GM19395 (cell line): Measurements from ENCODE around the gene GALC.
A peak's percentile ranks its signal among the peaks of the same experiment; 100 is the strongest.
"Not testable (repeated sequence)": the region's sequence is repeated elsewhere in the genome, so short reads cannot be mapped to it uniquely, and the experiment has no call there.

ENCODE experiments used
- ATAC-seq: cut with Tn5 transposase; IDR thresholded peaks from one replicate; pipeline ENCODE4 v1.9.1; 2021; ENCODE audit warnings: mild to moderate bottlenecking, moderate library complexity; ENCODE audit not compliant: unreplicated experiment

Gene GALC

DNA sequence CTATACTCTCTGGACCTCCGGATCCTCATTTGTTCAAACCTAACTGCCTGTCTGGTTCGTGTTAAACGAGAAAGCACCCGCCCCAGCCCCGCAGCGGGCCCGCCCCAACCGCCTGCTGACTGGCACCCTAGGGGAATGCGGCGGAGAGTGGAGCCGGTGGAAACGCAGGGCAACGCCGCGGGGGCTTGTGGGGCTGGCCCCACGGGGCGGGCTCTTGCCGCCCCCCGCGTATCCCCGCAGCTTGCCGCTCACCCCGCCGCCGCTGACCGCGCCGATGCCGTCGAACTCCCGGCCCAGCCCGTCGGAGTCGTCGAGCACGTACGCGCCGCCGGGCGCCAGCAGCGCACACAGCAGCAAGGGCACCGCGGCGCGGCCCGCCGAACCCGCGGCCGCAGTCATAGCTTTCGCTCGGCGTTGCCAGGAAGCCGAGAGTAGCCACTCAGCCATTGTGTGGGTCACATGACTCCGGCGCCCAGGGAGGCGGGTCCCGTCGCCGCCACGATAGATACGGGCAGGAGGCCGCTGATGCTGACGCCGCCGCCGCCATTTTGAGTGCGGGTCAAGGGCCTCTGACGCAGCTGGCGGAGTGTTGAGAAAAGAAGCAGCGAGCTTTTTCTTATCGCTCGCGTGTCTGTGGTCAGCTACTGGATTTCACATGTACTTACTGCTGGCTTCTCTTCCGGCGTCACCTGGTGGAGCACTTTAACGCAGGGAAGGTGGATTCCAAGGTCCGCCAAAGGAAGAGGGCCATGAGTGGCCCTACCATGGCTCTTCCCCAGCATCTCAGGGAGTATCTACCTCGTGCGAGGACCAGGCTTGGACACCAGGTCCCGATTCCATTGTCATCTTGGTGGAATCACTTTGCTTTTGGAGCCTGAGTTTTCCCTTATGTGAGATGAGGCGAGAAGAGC is at the start of gene GALC:
TSS of gene GALC (minus strand) at position 465 of the 911 bp plus-strand sequence. CDS start at position 447, 18 bp downstream.
- ATAC-seq, result peak; percentile 90

DNA sequence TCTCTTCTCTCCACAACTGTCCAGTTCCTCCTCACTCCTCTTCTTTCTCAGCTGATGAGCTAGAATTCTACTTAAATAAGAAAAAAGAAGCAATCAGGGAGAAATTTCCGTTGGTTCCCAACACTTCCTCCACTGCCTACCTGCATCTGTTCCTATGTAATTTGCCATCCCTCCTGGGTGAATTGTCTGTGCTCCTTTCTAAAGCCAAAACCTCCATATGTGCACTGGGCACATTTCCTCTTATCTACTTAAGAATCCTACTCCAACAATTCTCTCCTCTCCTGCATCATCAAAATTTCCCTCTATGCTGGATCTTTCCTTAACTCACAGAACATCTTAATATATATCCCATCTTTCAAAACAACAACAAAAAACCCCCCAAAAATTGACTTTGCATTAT is 47.2 kb upstream of the GALC start:
- ATAC-seq, result no peak

DNA sequence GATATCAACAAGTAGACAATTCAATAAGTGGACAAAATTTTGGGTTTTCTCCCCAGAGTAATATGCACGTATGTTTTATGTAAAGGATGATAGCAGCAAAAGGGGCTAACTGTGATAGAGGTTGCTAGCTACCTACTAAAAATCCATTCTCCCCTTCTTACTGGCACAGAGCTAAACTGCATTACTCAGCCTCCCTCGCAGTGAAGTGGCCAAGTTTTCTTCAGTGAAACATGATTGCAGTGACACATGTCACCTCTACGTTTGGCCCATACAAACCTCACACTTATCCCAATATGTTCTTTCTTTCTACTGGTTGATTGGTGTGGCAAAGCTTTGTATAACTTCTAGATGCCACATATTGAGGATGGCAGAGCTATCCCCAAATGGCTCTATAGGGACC is 46.2 kb upstream of the GALC start:
- ATAC-seq, result no peak

DNA sequence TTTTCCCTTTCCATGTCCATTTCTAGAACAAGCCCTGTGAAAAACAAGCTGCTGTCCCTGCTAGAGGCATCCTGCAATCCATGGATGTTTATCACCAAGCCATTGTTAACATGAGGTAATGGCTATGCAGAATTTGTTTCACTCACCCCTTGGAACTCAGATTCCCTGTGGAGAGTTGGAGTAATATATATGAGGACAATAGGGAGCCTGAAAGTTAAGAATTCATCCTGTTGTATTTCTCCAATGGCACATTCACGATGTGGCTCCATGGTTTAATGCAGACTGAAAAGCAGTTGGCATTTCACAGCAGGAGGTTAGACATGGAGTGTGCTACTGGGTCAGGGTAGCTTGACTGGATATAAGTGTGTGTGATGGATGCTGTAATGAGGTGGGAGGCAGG is 44.3 kb upstream of the GALC start:
- no peak for ATAC-seq

DNA sequence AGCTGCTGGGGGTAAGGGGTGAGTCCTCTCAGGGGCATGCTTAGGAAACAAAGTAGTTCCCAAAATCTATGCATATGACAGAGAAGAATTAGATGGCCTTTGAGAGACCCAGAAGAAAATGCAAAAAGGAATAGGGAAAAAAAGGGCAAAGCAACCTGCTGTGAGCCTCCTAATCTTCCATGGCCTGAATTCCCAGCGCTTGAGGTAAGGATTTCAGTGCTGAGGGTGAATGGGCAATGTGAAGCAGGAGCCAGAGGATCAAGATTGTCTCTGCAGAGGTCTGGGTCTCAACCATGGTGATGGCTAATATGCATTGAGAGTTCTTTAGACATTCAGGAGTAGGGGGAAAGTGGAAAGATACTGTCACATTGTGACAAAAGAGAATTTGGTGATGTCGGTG is 43.4 kb upstream of the GALC start:
- ATAC-seq, result no peak

DNA sequence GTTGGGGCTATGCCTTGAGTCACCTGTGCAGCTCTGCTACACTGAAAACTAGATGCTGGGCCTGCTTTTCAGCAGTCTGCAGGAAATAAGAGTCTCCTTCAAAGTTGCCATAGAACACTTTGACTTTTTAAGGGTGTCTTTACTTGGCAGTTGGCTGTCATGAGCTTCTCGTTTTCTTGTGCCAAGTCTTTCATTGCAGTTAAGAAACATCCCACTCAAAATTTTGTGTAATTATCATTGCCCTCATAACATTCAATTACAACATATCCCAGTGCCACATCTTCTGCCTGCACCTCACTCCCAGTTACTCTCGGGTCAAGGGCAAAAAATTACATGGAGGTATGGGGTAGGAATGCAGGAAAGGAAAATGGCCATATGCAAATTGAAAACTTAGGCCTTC is 41.1 kb upstream of the GALC start:
- no peak for ATAC-seq

DNA sequence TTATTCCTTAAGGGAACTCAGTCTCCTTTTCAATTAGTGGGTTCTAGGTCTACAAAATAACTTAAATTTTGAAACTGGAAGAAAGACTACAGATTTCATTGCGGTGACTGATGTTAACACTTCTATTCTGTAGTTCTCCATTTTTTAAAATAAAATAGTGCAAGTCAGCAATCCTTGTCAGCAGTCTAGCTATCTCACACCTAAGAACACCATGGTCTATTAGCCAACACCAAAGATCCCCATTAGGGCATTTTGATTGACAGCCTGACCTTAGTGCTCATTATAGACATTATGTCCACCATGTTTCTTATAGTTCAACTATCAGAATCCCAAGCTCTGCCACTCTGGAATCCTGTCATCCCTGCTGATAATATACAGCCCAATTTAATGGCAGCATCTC is 39.4 kb upstream of the GALC start:
- no peak for ATAC-seq

DNA sequence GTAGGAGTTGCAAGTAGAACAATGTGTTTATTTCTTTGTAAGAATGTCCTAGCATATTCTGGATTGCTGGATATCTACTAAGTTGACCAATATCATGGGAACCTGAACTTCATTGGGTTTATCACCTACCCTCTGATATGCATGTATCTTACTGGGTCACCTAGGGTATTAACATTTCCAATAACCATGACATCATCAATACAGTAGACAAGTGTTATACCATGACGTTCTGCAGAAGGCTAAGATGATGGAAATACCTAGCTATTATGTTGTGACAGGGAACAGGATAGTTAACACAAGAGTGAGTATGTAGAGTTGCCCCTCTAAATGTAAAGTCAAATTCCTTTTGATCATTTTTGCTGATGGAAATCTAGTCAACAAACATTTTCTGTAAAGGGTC is 37.9 kb upstream of the GALC start:
- ATAC-seq, result no peak

DNA sequence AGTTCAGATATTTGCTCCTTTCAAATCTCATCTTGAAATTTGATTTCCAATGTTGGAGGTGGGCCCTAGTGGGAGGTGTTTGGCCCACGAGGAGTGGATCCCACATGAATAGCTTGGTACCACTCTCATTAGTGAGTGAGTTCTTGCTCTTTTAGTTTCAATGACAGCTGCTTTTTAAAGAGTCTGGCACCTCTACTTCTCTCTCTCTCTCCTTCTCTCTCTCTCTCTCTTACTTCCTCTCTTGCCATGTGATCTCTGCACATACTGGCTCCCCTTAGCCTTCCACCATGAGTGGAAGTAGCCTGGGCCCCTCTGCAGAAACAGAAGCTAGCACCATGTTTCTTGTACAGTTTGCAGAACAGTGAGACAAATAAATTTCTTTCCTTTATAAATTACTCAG is 37.1 kb upstream of the GALC start:
- no peak for ATAC-seq

DNA sequence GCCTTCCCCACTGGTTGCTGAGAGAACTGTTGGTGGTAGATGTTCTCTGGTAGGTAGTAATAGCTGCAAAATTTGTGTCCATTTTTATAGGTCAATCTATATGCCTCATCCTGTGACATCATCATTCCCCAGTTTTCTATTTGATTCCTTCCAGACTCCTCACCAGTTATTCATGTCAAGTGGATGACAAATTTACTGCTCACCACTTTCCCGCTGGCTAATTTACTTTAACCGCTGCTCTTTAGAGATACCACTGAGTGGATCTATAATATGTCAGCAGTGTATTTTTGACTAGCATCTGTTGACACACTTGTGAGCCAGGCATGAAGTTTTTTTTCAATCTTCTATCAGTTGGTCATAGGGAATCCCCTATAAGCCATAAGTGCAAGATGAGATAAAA is 36.5 kb upstream of the GALC start:
- no peak for ATAC-seq

DNA sequence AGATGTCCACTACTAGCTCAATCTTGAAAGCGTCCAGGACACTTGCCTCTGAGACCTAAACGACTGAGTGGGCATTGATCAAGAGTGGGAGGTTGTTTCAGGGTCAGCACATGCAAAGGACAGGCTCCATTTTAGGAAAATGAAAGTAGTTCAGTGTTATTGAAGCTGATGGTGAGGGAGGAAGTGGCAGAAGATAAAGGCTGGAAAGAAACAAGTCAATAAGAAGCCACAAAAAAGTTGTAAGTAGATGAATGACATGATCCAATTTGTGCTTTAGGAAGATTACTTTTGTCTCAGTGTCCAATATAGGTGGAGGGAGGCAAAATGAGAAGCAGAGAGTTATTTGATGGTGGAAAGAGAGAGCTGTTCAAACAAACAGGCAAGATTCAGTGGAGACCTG is 33.9 kb upstream of the GALC start:
- no peak for ATAC-seq

DNA sequence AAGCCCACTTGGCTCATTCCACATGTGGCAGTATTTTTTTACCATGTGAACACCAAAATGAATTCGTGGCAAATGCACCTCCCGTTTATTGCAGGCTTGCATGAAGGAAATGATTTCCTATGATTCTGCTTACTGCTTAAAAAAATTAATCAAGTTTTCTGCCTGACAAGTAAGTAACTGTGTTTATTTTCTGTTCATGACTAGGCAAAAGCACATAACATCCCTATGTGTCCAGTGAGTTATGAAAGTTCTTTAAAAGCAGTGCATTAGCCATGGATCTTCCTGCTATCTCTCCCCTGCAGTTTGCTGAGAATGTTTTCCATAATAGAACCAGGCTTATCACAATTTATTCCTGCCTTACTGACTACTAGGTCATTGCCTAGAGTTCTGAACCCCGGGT is 32.3 kb upstream of the GALC start:
- no peak for ATAC-seq

DNA sequence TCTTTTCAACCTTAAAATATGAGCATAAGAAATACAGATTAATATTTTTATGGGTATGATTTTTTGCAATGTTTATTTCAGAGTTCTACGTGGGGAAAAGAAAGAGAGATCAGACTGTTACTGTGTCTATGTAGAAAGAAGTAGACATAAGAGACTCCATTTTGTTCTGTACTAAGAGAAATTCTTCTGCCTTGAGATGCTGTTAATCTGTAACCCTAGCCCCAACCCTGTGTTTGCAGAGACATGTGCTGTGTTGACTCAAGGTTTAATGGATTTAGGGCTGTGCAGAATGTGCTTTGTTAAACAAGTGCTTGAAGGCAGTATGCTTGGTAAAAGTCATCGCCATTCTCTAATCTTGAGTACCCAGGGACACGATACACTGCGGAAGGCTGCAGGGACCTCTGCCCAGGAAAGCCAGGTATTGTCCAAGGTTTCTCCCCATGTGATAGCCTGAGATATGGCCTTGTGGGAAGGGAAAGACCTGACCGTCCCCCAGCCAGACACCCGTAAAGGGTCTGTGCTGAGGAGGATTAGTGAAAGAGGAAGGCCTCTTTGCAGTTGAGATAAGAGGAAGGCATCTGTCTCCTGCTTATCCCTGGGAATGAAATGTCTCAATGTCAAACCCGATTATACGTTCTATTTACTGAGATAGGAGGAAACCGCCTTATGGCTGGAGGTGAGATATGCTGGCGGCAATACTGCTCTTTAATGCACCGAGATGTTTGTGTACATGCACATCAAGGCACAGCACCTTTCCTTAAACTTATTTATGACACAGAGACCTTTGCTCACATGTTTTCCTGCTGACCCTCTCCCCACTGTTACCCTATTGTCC is 31.5 kb upstream of the GALC start:
- ATAC-seq, result not testable (repeated sequence)

DNA sequence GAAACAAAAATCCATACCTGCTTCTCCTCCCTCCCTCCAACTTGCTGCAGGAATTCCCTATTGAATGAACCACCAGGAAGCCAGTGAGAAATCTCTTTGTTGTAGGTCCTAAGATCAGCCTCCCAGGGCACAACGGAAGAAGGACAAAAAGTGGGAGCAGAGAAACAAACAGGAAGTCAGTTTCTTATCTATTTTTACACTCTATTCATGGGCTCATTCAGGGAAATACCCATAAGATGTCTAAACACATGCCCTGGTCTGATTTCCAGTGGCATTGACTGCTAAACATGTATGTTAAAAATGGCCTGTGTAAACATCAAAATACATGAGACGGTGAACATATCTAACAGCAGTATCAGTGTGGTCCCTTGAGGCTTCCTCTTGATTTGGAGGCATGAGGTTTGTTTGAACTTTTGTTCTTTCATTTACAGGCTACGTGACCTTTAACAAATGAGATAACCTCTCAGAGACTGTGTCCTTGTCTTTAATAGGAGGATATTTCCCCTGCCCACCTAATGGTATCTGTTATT is 30.7 kb upstream of the GALC start:
- no peak for ATAC-seq

DNA sequence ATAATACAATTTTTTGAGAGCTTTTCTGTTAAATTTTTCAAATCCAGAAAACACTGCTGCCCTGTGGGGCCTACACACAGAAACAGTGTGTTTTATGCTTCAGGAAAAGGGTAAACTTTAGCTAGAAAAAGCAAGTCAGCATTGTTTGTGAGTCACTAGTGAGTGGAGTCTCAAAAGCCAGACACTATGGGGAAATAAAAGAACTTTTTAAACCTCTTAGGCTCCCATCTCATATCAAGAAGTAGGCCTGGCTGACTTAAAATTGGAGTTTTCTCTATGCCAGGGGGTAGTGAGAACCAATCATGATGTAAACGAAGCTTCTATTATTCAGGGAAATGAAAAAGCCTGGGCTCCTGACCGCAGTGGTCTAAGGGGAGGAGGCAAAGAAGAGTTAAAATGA is 24.6 kb upstream of the GALC start:
- no peak for ATAC-seq

DNA sequence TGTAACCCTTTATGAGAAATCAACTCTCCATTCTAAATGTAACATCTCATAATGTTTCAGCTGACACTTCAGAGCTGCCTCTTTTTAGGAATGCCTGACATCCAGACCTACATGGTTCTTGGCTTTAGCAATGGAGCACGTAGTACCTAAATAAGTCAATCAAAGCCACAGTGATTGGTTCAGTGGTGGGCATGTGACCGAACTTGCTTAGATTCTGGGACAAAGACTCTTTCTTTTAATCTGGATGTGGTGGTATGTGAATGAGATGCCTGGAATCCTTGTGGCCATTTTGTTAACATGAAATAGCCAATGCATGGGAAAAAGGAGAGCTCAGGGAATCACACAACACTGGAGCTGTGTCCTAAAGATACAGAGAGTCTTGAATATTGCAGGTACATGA is 23.8 kb upstream of the GALC start:
- ATAC-seq, result no peak

DNA sequence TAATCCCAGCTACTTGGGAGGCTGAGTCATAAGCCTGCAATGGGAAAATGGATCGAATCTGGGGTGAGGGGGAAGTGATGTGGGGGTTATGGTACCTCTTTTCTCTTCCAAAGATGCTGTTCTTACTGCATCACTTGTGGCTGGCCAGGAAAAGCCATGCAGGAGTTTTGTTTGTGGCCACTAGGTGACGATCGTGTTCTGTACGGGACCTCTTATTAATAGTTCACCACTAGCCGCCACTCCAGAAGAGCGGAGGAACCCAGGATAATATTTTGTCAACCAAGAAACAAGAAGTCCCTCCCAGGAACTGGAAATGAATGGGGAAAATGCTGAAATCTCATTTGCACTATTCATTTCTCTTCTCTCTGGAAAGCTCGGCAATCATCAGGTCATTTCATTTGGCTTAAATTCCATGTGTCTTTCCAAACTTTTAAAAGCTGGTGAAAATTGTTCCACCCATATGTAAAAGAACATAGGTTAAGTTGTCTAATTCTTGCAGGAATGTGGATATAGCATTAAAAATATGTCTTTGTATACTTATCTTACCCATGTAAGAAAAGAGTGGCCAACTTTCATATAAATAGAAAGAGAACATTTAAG is 20.9 kb upstream of the GALC start:
- ATAC-seq, result peak; percentile 97

DNA sequence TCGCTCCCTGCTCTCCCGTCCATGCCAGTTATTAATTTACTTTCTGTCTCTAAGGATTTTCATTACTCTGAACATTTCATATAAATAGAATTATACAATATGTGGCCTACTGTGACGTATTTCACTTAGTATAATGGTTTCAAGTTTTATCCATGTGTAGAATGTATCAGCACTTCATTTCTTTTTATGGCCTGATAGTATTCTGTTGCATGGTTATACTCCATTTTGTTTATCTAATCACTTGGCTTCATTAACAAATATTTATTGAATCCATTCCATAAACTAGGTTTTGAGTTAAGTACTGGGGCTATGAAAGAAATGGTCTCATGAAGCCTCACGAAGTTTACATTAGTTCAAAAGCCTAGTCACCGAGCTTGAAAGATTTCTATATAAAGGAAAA is 19.5 kb upstream of the GALC start:
- ATAC-seq, result no peak

DNA sequence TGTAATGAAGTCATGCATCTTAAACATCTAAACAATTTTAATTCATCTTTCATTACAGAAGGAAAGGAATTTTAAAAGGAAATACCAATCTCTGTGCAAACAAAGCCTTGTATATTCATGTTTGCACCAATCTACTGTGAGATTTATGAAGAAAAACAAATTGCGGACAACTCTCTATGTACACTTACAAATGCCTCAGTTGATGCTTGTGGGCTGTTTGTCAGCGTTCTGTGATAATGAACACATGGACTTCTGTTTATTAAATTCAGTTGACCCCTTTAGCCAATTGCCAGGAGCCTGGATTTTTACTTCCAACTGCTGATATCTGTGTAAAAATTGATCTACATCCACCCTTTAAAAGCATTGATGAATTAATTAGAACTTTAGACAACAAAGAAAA is 17.3 kb upstream of the GALC start:
- no peak for ATAC-seq

DNA sequence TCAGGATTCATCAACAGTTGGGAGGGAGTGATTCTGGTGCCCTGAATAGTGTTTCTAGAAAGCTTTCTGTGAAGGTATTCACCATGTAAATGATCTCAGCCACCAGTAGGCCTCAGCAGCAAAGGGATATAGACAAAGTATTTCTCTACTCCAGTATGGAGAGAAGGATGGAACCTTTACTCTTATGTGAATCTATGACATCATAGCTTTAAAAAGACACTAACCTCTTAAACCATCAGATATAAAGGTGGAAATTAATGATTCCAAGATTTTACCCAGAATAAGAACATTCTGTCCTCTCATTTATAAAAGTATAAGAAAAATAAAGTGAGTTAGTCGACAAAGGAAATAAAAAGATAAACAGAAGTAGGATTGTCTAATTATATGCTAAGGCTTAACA is 16.5 kb upstream of the GALC start:
- no peak for ATAC-seq

DNA sequence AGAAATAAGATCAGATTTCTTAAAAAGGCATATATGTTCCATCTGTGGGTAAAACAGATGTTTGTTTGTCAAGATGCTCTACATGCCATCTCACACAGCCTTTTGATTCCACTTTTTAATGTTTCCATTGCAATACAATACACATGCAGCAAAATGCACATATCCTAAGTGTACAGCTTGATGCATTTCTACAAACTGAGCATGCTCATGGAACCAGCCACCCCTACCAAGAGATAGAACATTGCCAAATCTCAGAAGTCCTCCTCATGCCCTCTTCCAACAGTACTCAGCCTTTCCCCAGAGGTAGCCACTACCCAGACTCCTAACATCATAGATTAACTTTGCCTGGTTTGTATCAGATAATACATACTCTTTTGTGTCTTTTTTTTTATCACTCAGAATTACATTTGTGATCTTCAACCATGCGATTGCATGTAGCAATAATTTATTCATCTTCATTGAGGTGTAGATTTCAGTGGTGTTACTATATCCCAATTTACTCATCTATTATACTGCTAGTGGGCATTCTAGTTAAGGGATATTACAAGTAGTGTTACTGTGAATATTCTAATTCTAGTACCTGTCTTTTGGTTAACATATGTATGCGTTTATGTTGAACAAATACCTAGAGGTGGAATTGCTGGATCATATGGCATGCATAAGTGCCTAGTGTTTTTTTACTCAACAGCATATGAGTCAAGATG is 15.2 kb upstream of the GALC start:
- no peak for ATAC-seq
